DMS79 (cell line): ENCODE results near the gene EEA1.

Experiments used
- DNase-seq: peaks from one replicate; lab custom pipeline; 2025; lab: John Stamatoyannopoulos, UW

The EEA1 gene

GRCh38 chr12:92886131-92886530 is 43.0 kb downstream of the EEA1 start:
- no peak for DNase-seq

GRCh38 chr12:92879698-92880322 is 49.3 kb downstream of the EEA1 start:
- DNase-seq, result no peak

- DNase-seq, result no peak
Measured at GRCh38 chr12:92877904-92878303, 51.2 kb downstream of the EEA1 start.

GRCh38 chr12:92876496-92876895 is 52.6 kb downstream of the EEA1 start:
- DNase-seq, result no peak

- no peak for DNase-seq
Measured at GRCh38 chr12:92871116-92871515, 58.0 kb downstream of the EEA1 start.

GRCh38 chr12:92866418-92866817 is 62.7 kb downstream of the EEA1 start:
- DNase-seq, result no peak

GRCh38 chr12:92863251-92863650 is 65.8 kb downstream of the EEA1 start:
- no peak for DNase-seq

GRCh38 chr12:92861381-92861780 is 67.7 kb downstream of the EEA1 start:
- DNase-seq, result no peak

GRCh38 chr12:92860521-92860920 is 68.6 kb downstream of the EEA1 start:
- DNase-seq, result no peak

- peak; percentile 52 for DNase-seq
Measured at GRCh38 chr12:92859650-92860386, 69.3 kb downstream of the EEA1 start.

- no peak for DNase-seq
Measured at GRCh38 chr12:92857818-92858217, 71.3 kb downstream of the EEA1 start.

GRCh38 chr12:92854344-92854743 is 74.8 kb downstream of the EEA1 start:
- DNase-seq, result no peak

GRCh38 chr12:92848740-92849139 is 80.4 kb downstream of the EEA1 start:
- no peak for DNase-seq

GRCh38 chr12:92847368-92847767 is 81.7 kb downstream of the EEA1 start:
- no peak for DNase-seq

GRCh38 chr12:92845329-92845728 is 83.8 kb downstream of the EEA1 start:
- no peak for DNase-seq

GRCh38 chr12:92844151-92844763 is 84.8 kb downstream of the EEA1 start:
- DNase-seq, result no peak

- no peak for DNase-seq
Measured at GRCh38 chr12:92829686-92830282, 99.3 kb downstream of the EEA1 start.

GRCh38 chr12:92828565-92828964 is 100.5 kb downstream of the EEA1 start:
- DNase-seq, result no peak

GRCh38 chr12:92827836-92828431 is 101.2 kb downstream of the EEA1 start:
- no peak for DNase-seq

- no peak for DNase-seq
Measured at GRCh38 chr12:92821142-92821541, 108.0 kb downstream of the EEA1 start.

- peak; percentile 14 for DNase-seq
Measured at GRCh38 chr12:92814584-92814983, 114.5 kb downstream of the EEA1 start.

- DNase-seq, result no peak
Measured at GRCh38 chr12:92810370-92810769, 118.7 kb downstream of the EEA1 start.

GRCh38 chr12:92803903-92804302 is 125.2 kb downstream of the EEA1 start:
- no peak for DNase-seq
